HCT116 (cell line): ENCODE measurements around the gene TBC1D19. TPM values are rescaled to one million over a fixed set of nuclear protein-coding genes. Genes with fewer than 3 reads are reported as not detected.

Source experiments
- ATAC-seq: fragments of 200-7000 bp; cut with Tn5 transposase; 2 replicates; pipeline ENCODE4 v1.9.1; 2020; ENCODE audit warnings: mild to moderate bottlenecking, moderate library complexity
- BruUV-seq: library from RNA; stranded (reverse); fragments of 400-500 nt; replicated peaks from 2 replicates; lab custom pipeline; 2021; lab: Mats Ljungman, UMichigan
- CTCF ChIA-PET: fragments of 300-600 bp; sonication (Branson Sonifier 250); formaldehyde crosslinking; loops from one replicate; lab custom pipeline; 2021; ENCODE audit warnings: antibody characterized with exemption; lab: Charles Lee
- POLR2A ChIA-PET: fragments of 300-600, 350-600 bp; sonication (Branson Sonifier 250); formaldehyde crosslinking; loops from one replicate; lab custom pipeline; 2021; ENCODE audit warnings: antibody characterized with exemption; lab: Charles Lee
- RAD21 ChIA-PET, 2 experiments: fragments of 300-600 bp; sonication (Branson Sonifier 250); formaldehyde crosslinking; loops; one replicate each; lab custom pipeline; 2023; ENCODE audit warnings: low total read pairs in 2 of 2; ENCODE audit not compliant: uncharacterized antibody in 2 of 2, unreplicated experiment in 2 of 2, low non-redundant PET in 1 of 2; lab: Charles Lee
- DNase-seq: peaks from one replicate; pipeline ENCODE4 v3.0.0-alpha.2; 2010; ENCODE audit warnings: low read depth, low spot score
- H2AFZ ChIP-seq: fragments of 200-600 bp; shearing (Covaris generic), sonication (generic); 2 replicates; pipeline ENCODE4 v1.6.1; 2017; ENCODE audit warnings: low read depth, mixed run types, mixed read lengths, antibody characterized with exemption, low read length; ENCODE audit not compliant: poor library complexity, severe bottlenecking
- H3K27ac ChIP-seq: 2 replicates; pipeline ENCODE4 v1.5.1; 2012; ENCODE audit warnings: low read depth, low read length
- H3K27me3 ChIP-seq: fragments of 200-600 bp; sonication (generic); 2 replicates; pipeline ENCODE4 v1.6.1; 2016; ENCODE audit warnings: mixed run types, low read length, mixed read lengths; ENCODE audit not compliant: insufficient read depth
- H3K36me3 ChIP-seq, 2 experiments: fragments of 200-500 bp in 1 of 2; fragments of 200-600 bp in 1 of 2; sonication (Bioruptor generic) in 1 of 2; sonication (generic) in 1 of 2; 2 replicates each; pipeline versions ENCODE4 v1.5.1 to v1.6.1; 2014 to 2016; ENCODE audit warnings: low read length in 2 of 2, inconsistent platforms in 1 of 2, mixed read lengths in 1 of 2, mixed run types in 1 of 2; ENCODE audit not compliant: insufficient read depth in 2 of 2, control insufficient read depth in 1 of 2
- H3K4me1 ChIP-seq, 2 experiments: fragments of 200-600 bp in 1 of 2; sonication (generic) in 1 of 2; 2 replicates each; pipeline versions ENCODE4 v1.5.1 to v1.6.1; 2012 to 2017; ENCODE audit warnings: low read length in 2 of 2, inconsistent platforms in 1 of 2, mild to moderate bottlenecking in 1 of 2, mixed read lengths in 1 of 2, mixed run types in 1 of 2, moderate library complexity in 1 of 2; ENCODE audit not compliant: insufficient read depth in 2 of 2, control insufficient read depth in 1 of 2
- H3K4me2 ChIP-seq: fragments of 200-600 bp; sonication (generic); 2 replicates; pipeline ENCODE4 v1.6.1; 2017; ENCODE audit warnings: mixed run types, low read length, mixed read lengths
- H3K4me3 ChIP-seq, 2 experiments: fragments of 200-600 bp in 1 of 2; sonication (generic) in 1 of 2; replicated peaks in 1 of 2; 2 replicates each; pipeline ENCODE4 v1.5.1; 2011 to 2016; ENCODE audit warnings: low read length in 2 of 2, control low read depth in 1 of 2, low read depth in 1 of 2, mild to moderate bottlenecking in 1 of 2, mixed read lengths in 1 of 2, mixed run types in 1 of 2
- H3K79me2 ChIP-seq: fragments of 200-600 bp; sonication (generic); 2 replicates; pipeline ENCODE4 v1.6.1; 2017; ENCODE audit warnings: mild to moderate bottlenecking, mixed run types, low read length, moderate library complexity, mixed read lengths; ENCODE audit not compliant: insufficient read depth
- H3K9ac ChIP-seq: fragments of 200-600 bp; sonication (generic); 2 replicates; pipeline ENCODE4 v1.6.1; 2016; ENCODE audit warnings: low read length, mixed read lengths
- H3K9me2 ChIP-seq: fragments of 200-600 bp; sonication (generic), shearing (Covaris generic); 2 replicates; pipeline ENCODE4 v1.6.1; 2017; ENCODE audit warnings: mixed run types, mild to moderate bottlenecking, moderate library complexity; ENCODE audit not compliant: insufficient read depth
- H3K9me3 ChIP-seq, 2 experiments: fragments of 200-500 bp in 1 of 2; fragments of 200-600 bp in 1 of 2; sonication (Bioruptor generic) in 1 of 2; sonication (generic) in 1 of 2; 2 replicates each; pipeline ENCODE4 v1.6.1; 2014 to 2017; ENCODE audit warnings: low read length in 2 of 2, mixed read lengths in 2 of 2, inconsistent platforms in 1 of 2, low read depth in 1 of 2, mild to moderate bottlenecking in 1 of 2, mixed run types in 1 of 2, moderate library complexity in 1 of 2; ENCODE audit not compliant: control insufficient read depth in 1 of 2, insufficient read depth in 1 of 2
- H4K20me1 ChIP-seq: fragments of 200-600 bp; sonication (generic), shearing (Covaris generic); 2 replicates; pipeline ENCODE4 v1.6.1; 2017; ENCODE audit warnings: mixed run types, mild to moderate bottlenecking, moderate library complexity; ENCODE audit not compliant: insufficient read depth
- CBX3 ChIP-seq: IDR thresholded peaks from 2 replicates; pipeline ENCODE4 v1.6.1; 2012; ENCODE audit warnings: low read depth
- CEBPB ChIP-seq: IDR thresholded peaks from 2 replicates; pipeline ENCODE4 v1.6.1; 2012; ENCODE audit warnings: low read depth
- EZH2 ChIP-seq: fragments of 200-600 bp; sonication (generic); IDR thresholded peaks from 2 replicates; pipeline ENCODE4 v1.6.1; 2017; ENCODE audit warnings: antibody characterized with exemption, mixed run types
- EZH2phosphoT487 ChIP-seq: fragments of 200-600 bp; IDR thresholded peaks from 2 replicates; pipeline ENCODE4 v1.6.1; 2018; ENCODE audit warnings: antibody characterized with exemption, borderline replicate concordance
- FOSL1 ChIP-seq: IDR thresholded peaks from 2 replicates; pipeline ENCODE4 v1.6.1; 2012; ENCODE audit warnings: low read depth
- JUND ChIP-seq: IDR thresholded peaks from 2 replicates; pipeline ENCODE4 v1.6.1; 2012
- POLR2A ChIP-seq: IDR thresholded peaks from 2 replicates; pipeline ENCODE4 v1.7.0; 2011; ENCODE audit warnings: borderline replicate concordance; ENCODE audit not compliant: insufficient read depth, insufficient read length; ENCODE audit errors: extremely low read depth
- POLR2AphosphoS5 ChIP-seq: IDR thresholded peaks from 2 replicates; pipeline ENCODE4 v1.6.1; 2011; ENCODE audit warnings: mild to moderate bottlenecking, low read depth, low read length, moderate library complexity
- RAD21 ChIP-seq: IDR thresholded peaks from 2 replicates; pipeline ENCODE4 v1.6.1; 2012; ENCODE audit warnings: low read depth, mild to moderate bottlenecking
- SIN3A ChIP-seq: IDR thresholded peaks from 2 replicates; pipeline ENCODE4 v1.6.1; 2012; ENCODE audit warnings: low read depth
- SP1 ChIP-seq: IDR thresholded peaks from 2 replicates; pipeline ENCODE4 v1.6.1; 2012; ENCODE audit warnings: low read depth
- SRF ChIP-seq: IDR thresholded peaks from 2 replicates; pipeline ENCODE4 v1.6.1; 2012; ENCODE audit warnings: low read depth
- TCF7L2 ChIP-seq: IDR thresholded peaks from 2 replicates; pipeline ENCODE4 v1.7.0; 2011; ENCODE audit warnings: borderline replicate concordance, inconsistent platforms; ENCODE audit not compliant: insufficient read depth, insufficient read length; ENCODE audit errors: extremely low read depth
- YY1 ChIP-seq: IDR thresholded peaks from 2 replicates; pipeline ENCODE4 v1.6.1; 2011; ENCODE audit warnings: low read length, low read depth, moderate library complexity, mild to moderate bottlenecking; ENCODE audit not compliant: insufficient replicate concordance; ENCODE audit errors: extremely low read depth
- ZNF274 ChIP-seq: fragments of 200-500 bp; sonication (Bioruptor generic); IDR thresholded peaks from 2 replicates; pipeline ENCODE4 v1.6.1; 2014; ENCODE audit warnings: mild to moderate bottlenecking, low read depth, low read length, inconsistent platforms
- intact Hi-C: fragments of 100-400 bp; cut with micrococcal nuclease; formaldehyde crosslinking; loops from 2 replicates; pipeline ENCODE4 v1.10.0; 2022
- total RNA-seq: library from RNA; stranded (reverse); gene quantifications from one replicate; pipeline ENCODE4 v1.2.1, GENCODE V29; 2021; ENCODE audit not compliant: unreplicated experiment
- TF ChIP-seq, protein P1 (sequence below): IDR thresholded peaks from 2 replicates; pipeline ENCODE4 v1.6.1; 2011; ENCODE audit warnings: mild to moderate bottlenecking, low read length, moderate library complexity; ENCODE audit not compliant: insufficient replicate concordance; ENCODE audit errors: extremely low read depth
- TF ChIP-seq, protein P2 (sequence below): IDR thresholded peaks from 2 replicates; pipeline ENCODE4 v1.6.1; 2012; ENCODE audit warnings: low read depth

The TBC1D19 gene
- total RNA-seq, 1 experiment from 2014 or later: 25.4 TPM

DNA sequence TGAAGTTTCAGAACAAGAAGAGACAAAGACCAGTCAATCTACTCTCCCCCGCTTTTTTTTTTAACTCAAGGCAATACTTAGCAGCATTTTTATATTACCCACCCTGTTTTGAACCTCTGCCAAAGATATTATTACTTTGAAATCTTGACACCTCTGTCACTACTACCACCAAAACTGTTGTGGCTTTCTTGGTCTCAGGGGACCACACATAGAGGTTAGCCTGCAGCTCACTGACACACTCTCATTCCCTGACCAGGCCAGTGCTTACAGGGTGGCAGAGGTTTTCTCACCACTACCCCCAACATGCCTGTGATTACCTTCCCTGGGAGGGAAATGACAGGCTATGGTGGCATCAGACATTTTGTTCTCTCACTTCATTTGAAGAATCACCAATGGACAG lies 139.3 kb downstream of the TBC1D19 start:
- Histone ChIP-seq H3K27me3 (no peaks in the 10 kb centered on the region), H3K4me3 (no peak overlapping the region), H3K9me3 (no peaks in the 10 kb centered on the region), H3K4me2 (no peak overlapping the region), H3K27ac (no peak overlapping the region), H3K9me2 (no peaks in the 10 kb centered on the region), H2AFZ (no peak overlapping the region), H3K4me1 (peaks cover 12 to 13% of the 10 kb centered on the region in 2 experiments), H3K79me2 (no peaks in the 10 kb centered on the region), H4K20me1 (no peaks in the 10 kb centered on the region), H3K36me3 (peaks cover 0 to 3% of the 10 kb centered on the region in 2 experiments; a peak in 1 of 4 replicates), H3K9ac (no peak overlapping the region)
- DNase-seq: no peak
- intact Hi-C loops: loop anchor here (5.0 kb wide), 2 partner anchors 391 to 661 kb away; no protein-coding TSS in a partner anchor
- TF ChIP-seq, protein P1, sequence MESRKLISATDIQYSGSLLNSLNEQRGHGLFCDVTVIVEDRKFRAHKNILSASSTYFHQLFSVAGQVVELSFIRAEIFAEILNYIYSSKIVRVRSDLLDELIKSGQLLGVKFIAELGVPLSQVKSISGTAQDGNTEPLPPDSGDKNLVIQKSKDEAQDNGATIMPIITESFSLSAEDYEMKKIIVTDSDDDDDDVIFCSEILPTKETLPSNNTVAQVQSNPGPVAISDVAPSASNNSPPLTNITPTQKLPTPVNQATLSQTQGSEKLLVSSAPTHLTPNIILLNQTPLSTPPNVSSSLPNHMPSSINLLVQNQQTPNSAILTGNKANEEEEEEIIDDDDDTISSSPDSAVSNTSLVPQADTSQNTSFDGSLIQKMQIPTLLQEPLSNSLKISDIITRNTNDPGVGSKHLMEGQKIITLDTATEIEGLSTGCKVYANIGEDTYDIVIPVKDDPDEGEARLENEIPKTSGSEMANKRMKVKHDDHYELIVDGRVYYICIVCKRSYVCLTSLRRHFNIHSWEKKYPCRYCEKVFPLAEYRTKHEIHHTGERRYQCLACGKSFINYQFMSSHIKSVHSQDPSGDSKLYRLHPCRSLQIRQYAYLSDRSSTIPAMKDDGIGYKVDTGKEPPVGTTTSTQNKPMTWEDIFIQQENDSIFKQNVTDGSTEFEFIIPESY: no peak
- TF ChIP-seq CEBPB (no peak), SP1 (no peak), EZH2 (no peak), CBX3 (no peak), RAD21 (no peak), POLR2A (no peak), JUND (no peak), ZNF274 (no peak), FOSL1 (no peak), POLR2AphosphoS5 (no peak), EZH2phosphoT487 (no peak), YY1 (no peak), SRF (no peak), SIN3A (no peak), TCF7L2 (no peak)
- TF ChIP-seq, protein P2, sequence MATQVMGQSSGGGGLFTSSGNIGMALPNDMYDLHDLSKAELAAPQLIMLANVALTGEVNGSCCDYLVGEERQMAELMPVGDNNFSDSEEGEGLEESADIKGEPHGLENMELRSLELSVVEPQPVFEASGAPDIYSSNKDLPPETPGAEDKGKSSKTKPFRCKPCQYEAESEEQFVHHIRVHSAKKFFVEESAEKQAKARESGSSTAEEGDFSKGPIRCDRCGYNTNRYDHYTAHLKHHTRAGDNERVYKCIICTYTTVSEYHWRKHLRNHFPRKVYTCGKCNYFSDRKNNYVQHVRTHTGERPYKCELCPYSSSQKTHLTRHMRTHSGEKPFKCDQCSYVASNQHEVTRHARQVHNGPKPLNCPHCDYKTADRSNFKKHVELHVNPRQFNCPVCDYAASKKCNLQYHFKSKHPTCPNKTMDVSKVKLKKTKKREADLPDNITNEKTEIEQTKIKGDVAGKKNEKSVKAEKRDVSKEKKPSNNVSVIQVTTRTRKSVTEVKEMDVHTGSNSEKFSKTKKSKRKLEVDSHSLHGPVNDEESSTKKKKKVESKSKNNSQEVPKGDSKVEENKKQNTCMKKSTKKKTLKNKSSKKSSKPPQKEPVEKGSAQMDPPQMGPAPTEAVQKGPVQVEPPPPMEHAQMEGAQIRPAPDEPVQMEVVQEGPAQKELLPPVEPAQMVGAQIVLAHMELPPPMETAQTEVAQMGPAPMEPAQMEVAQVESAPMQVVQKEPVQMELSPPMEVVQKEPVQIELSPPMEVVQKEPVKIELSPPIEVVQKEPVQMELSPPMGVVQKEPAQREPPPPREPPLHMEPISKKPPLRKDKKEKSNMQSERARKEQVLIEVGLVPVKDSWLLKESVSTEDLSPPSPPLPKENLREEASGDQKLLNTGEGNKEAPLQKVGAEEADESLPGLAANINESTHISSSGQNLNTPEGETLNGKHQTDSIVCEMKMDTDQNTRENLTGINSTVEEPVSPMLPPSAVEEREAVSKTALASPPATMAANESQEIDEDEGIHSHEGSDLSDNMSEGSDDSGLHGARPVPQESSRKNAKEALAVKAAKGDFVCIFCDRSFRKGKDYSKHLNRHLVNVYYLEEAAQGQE: no peak
- BruUV-seq: no TSS peak
- ChIA-PET CTCF (interaction anchor here (1.8 kb wide), 1 partner anchor 314 kb away, joined by 4 read pairs; no protein-coding TSS in a partner anchor), RAD21 (no interaction called here), POLR2A (no interaction called here)
- no peak for ATAC-seq
